Endothelial cell of umbilical vein (primary cell): ENCODE measurements around the gene ARHGAP22. TPM values are rescaled to one million over a fixed set of nuclear protein-coding genes. Genes with fewer than 3 reads are reported as not detected.

Experiments
- BruUV-seq: library from RNA; stranded (reverse); fragments of 400-500 nt; replicated peaks from 2 replicates; lab custom pipeline; 2021; lab: Mats Ljungman, UMichigan
- CTCF ChIA-PET: fragments of 300-600, 350-600 bp; sonication (Branson Sonifier 250); formaldehyde crosslinking; loops from one replicate; lab custom pipeline; 2021; ENCODE audit warnings: antibody characterized with exemption, inconsistent platforms; lab: Charles Lee
- POLR2A ChIA-PET: fragments of 300-600, 350-600 bp; sonication (Branson Sonifier 250); formaldehyde crosslinking; loops from one replicate; lab custom pipeline; 2021; ENCODE audit warnings: antibody characterized with exemption, inconsistent platforms; lab: Charles Lee
- DNase-seq: peaks from one replicate; pipeline ENCODE4 v3.0.0-alpha.2; 2011; ENCODE audit warnings: low read depth, low spot score
- FAIRE-seq: peaks from 2 replicates; lab custom pipeline; 2011; peaks lifted over from hg19 to GRCh38; lab: Jason Lieb, UNC
- H2AFZ ChIP-seq: 2 replicates; pipeline ENCODE4 v1.6.0; 2012; ENCODE audit warnings: low read depth, low read length, control low read depth, inconsistent platforms
- H3K27ac ChIP-seq: 2 replicates; pipeline ENCODE4 v1.5.1; 2011; ENCODE audit warnings: low read depth, mild to moderate bottlenecking, control low read depth, low read length, moderate library complexity; ENCODE audit not compliant: insufficient read depth
- H3K27me3 ChIP-seq, 2 experiments: 2 replicates each; pipeline versions ENCODE4 v1.6.0 to v1.6.1; 2011; ENCODE audit warnings: low read length in 2 of 2, mixed read lengths in 1 of 2; ENCODE audit not compliant: control insufficient read depth in 2 of 2, insufficient read depth in 2 of 2
- H3K36me3 ChIP-seq, 2 experiments: 2 replicates in 1 of 2; 3 replicates in 1 of 2; pipeline ENCODE4 v1.5.1; 2011; ENCODE audit warnings: low read length in 2 of 2, mild to moderate bottlenecking in 1 of 2, moderate library complexity in 1 of 2; ENCODE audit not compliant: control insufficient read depth in 2 of 2, insufficient read depth in 2 of 2; ENCODE audit errors: extremely low read depth in 1 of 2
- H3K4me1 ChIP-seq: 3 replicates; pipeline ENCODE4 v1.5.1; 2011; ENCODE audit warnings: mild to moderate bottlenecking, low read length; ENCODE audit not compliant: control insufficient read depth, insufficient read depth; ENCODE audit errors: extremely low read depth
- H3K4me2 ChIP-seq: 2 replicates; pipeline ENCODE4 v1.6.1; 2011; ENCODE audit warnings: low read length, control low read depth, mixed read lengths; ENCODE audit not compliant: insufficient read depth
- H3K4me3 ChIP-seq, 3 experiments: fragments of 200-600 bp in 1 of 3; sonication (generic), shearing (Covaris generic) in 1 of 3; replicated peaks in 1 of 3; 2 replicates each; pipeline ENCODE4 v1.5.1; 2011 to 2016; ENCODE audit warnings: control low read depth in 3 of 3, low read length in 3 of 3, mild to moderate bottlenecking in 2 of 3, inconsistent platforms in 1 of 3, low read depth in 1 of 3, moderate library complexity in 1 of 3; ENCODE audit not compliant: insufficient read depth in 1 of 3
- H3K79me2 ChIP-seq: 2 replicates; pipeline ENCODE4 v1.6.0; 2012; ENCODE audit warnings: low read length, inconsistent platforms; ENCODE audit not compliant: control insufficient read depth, insufficient read depth
- H3K9ac ChIP-seq: replicated peaks from 2 replicates; pipeline ENCODE3; 2011; ENCODE audit warnings: low read length, control low read depth; ENCODE audit not compliant: insufficient read depth; ENCODE audit errors: extremely low read depth
- H3K9me1 ChIP-seq: replicated peaks from 3 replicates; pipeline ENCODE4 v1.6.0; 2011; ENCODE audit warnings: mild to moderate bottlenecking, low read length; ENCODE audit not compliant: control insufficient read depth, insufficient read depth; ENCODE audit errors: extremely low read depth
- H3K9me3 ChIP-seq: replicated peaks from 2 replicates; pipeline ENCODE4 v1.5.1; 2012; ENCODE audit warnings: low read length, inconsistent platforms; ENCODE audit not compliant: control insufficient read depth, insufficient read depth
- H4K20me1 ChIP-seq: replicated peaks from 2 replicates; pipeline ENCODE3; 2011; ENCODE audit warnings: mild to moderate bottlenecking, low read length; ENCODE audit not compliant: control insufficient read depth, insufficient read depth; ENCODE audit errors: extremely low read depth
- EZH2 ChIP-seq: IDR thresholded peaks from 2 replicates; pipeline ENCODE4 v1.6.1; 2012; ENCODE audit warnings: borderline replicate concordance, low read depth, mild to moderate bottlenecking, moderate library complexity, low read length, inconsistent platforms; ENCODE audit not compliant: severe bottlenecking
- FOS ChIP-seq: IDR thresholded peaks from 2 replicates; pipeline ENCODE4 v1.6.1; 2011; ENCODE audit warnings: mild to moderate bottlenecking, low read length, moderate library complexity, borderline replicate concordance; ENCODE audit not compliant: insufficient read depth
- GATA2 ChIP-seq: IDR thresholded peaks from 2 replicates; pipeline ENCODE4 v1.7.0; 2011; ENCODE audit warnings: low read depth, mild to moderate bottlenecking, moderate library complexity, mixed read lengths, low read length; ENCODE audit not compliant: insufficient read length, insufficient read depth
- JUN ChIP-seq: IDR thresholded peaks from 2 replicates; pipeline ENCODE4 v1.6.1; 2011; ENCODE audit warnings: borderline replicate concordance, low read depth; ENCODE audit not compliant: insufficient read length, insufficient read depth
- MYC ChIP-seq: IDR thresholded peaks from one replicate; pipeline ENCODE4 v1.6.1; 2011; ENCODE audit warnings: mild to moderate bottlenecking, low read depth, low read length
- POLR2A ChIP-seq: IDR thresholded peaks from 2 replicates; pipeline ENCODE4 v1.6.1; 2012; ENCODE audit warnings: low read depth, mild to moderate bottlenecking, control low read depth, low read length
- POLR2AphosphoS5 ChIP-seq: IDR thresholded peaks from 2 replicates; pipeline ENCODE4 v1.6.1; 2012; ENCODE audit warnings: low read depth, mild to moderate bottlenecking, control low read depth, low read length, moderate library complexity; ENCODE audit not compliant: insufficient read depth
- dilution Hi-C: fragments of 300-500 bp; cut with MboI; formaldehyde crosslinking; loops from one replicate; pipeline ENCODE4 v1.15.0; 2019; ENCODE audit warnings: low sequenced_read_pairs; ENCODE audit not compliant: extremely low pct_ligation_motif_present
- intact Hi-C: fragments of 100-400 bp; cut with micrococcal nuclease; formaldehyde crosslinking; loops from one replicate; pipeline ENCODE4 v1.10.0; 2022
- polyA plus RNA-seq, 4 experiments: library from polyadenylated mRNA; depleted of rRNA in 3 of 4; stranded (reverse) in 3 of 4; unstranded in 1 of 4; fragments of >200 nt; gene quantifications; 2 replicates each; pipeline versions ENCODE4 v1.2.1 to v1.2.3, GENCODE V29; 2011 to 2012; ENCODE audit warnings: missing spikeins in 1 of 4
- total RNA-seq: library from RNA; stranded (reverse); gene quantifications from 2 replicates; pipeline ENCODE4 v1.2.3, GENCODE V29; 2021
- TF ChIP-seq, protein P1 (sequence below): IDR thresholded peaks from 2 replicates; pipeline ENCODE4 v1.6.1; 2011; ENCODE audit not compliant: insufficient read depth, insufficient read length

The ARHGAP22 gene
- total and polyA plus RNA-seq, 2 donors (not counting 3 experiments of a cell fraction or from before 2014, with no cell fraction given): 8.6 to 50.3 TPM

DNA sequence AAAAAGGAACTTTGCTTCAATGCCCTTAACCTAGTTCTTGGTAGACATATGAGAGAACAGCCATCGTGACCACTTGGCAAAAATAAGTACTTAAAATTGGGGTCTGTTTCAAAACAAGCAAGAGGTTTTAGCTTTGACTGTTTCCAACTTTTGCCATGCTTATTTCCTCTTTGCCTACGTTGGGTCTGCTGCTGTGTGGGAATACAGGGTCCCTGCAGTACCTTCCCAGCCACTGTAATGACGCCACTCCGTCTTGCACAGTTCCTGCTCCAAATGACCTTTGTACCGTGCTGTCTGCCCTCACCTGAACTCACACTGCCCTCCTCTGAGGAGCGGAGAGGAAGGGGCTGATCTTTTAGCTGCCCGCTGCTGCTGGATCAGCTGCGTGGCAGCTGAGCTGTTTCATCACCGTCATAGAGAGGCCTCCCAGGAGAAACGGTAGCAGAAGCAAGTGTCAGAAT lies 165.3 kb downstream of the ARHGAP22 start:
- no peaks in the 10 kb centered on the region for H3K9me3 ChIP-seq
- FAIRE-seq: peak; percentile 59
- H2AFZ ChIP-seq: no peak overlapping the region
- H3K79me2 ChIP-seq: no peaks in the 10 kb centered on the region
- ChIA-PET CTCF (interaction anchor here (0.7 to 1.8 kb wide), 6 partner anchors 8 to 216 kb away, joined by 3 to 6 read pairs (median 4); no protein-coding TSS in a partner anchor), POLR2A (no interaction called here)
- no peak overlapping the region for H3K27ac ChIP-seq
- intact Hi-C loops: no loop called here
- H3K36me3 ChIP-seq: peaks cover 3 to 10% of the 10 kb centered on the region in 2 experiments
- no peak overlapping the region for H3K4me2 ChIP-seq
- H3K4me1 ChIP-seq: no peaks in the 10 kb centered on the region
- peaks cover 4% of the 10 kb centered on the region for H3K9me1 ChIP-seq
- no peak overlapping the region for H3K9ac ChIP-seq
- dilution Hi-C loops: no loop called here
- H4K20me1 ChIP-seq: no peaks in the 10 kb centered on the region
- H3K4me3 ChIP-seq: no peak overlapping the region
- H3K27me3 ChIP-seq: no peaks in the 10 kb centered on the region
- DNase-seq: no peak
- no peak for TF ChIP-seq POLR2AphosphoS5
- no peak for TF ChIP-seq JUN
- TF ChIP-seq POLR2A: no peak
- no peak for TF ChIP-seq EZH2
- TF ChIP-seq GATA2: no peak
- TF ChIP-seq, protein P1, sequence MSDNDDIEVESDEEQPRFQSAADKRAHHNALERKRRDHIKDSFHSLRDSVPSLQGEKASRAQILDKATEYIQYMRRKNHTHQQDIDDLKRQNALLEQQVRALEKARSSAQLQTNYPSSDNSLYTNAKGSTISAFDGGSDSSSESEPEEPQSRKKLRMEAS: no peak
- no TSS peak for BruUV-seq

DNA sequence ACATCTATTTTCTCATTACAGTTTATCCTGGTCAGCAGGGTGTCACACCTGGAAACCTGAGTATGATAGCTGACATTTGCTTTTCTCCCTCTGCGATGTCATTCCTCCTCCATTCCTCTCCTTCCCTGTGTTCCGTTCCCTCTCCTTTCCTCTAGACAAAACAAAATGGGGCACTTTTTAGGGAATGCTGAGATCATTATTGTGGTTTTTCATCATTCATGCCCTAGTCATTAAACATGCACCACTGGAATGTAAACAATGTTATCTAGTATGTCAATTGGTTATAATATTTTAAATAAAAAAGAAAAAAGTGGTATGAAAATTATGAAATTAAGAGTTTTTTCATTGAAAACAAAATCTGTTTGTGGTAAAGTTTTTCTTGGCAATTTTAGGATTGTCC lies 165.8 kb downstream of the ARHGAP22 start:
- Histone ChIP-seq H2AFZ (no peak overlapping the region), H3K4me3 (no peak overlapping the region), H3K9me3 (no peaks in the 10 kb centered on the region), H3K4me1 (no peaks in the 10 kb centered on the region), H3K27ac (no peak overlapping the region), H4K20me1 (no peaks in the 10 kb centered on the region), H3K4me2 (no peak overlapping the region), H3K36me3 (peaks cover 4 to 10% of the 10 kb centered on the region in 2 experiments), H3K27me3 (no peaks in the 10 kb centered on the region), H3K9ac (no peak overlapping the region), H3K79me2 (no peaks in the 10 kb centered on the region), H3K9me1 (peaks cover 4% of the 10 kb centered on the region)
- dilution Hi-C loops (no loop called here), intact Hi-C loops (no loop called here)
- no TSS peak for BruUV-seq
- ChIA-PET POLR2A (no interaction called here), CTCF (interaction anchor here (1.0 to 2.5 kb wide), 3 partner anchors 75 to 217 kb away, joined by 4 to 11 read pairs (median 4); no protein-coding TSS in a partner anchor)
- DNase-seq (no peak), FAIRE-seq (no peak)
- TF ChIP-seq FOS: no peak
- TF ChIP-seq JUN: no peak
- no peak for TF ChIP-seq POLR2AphosphoS5
- TF ChIP-seq MYC: no peak
